RKO (cell line): ENCODE results near the gene PRRT1.
"Not testable (repeated sequence)": the region's sequence is repeated elsewhere in the genome, so short reads cannot be mapped to it uniquely, and the experiment has no call there.

Experiments
- DNase-seq: peaks from one replicate; pipeline ENCODE4 v3.0.0-alpha.2; 2016; ENCODE audit warnings: low spot score

The PRRT1 gene

DNA sequence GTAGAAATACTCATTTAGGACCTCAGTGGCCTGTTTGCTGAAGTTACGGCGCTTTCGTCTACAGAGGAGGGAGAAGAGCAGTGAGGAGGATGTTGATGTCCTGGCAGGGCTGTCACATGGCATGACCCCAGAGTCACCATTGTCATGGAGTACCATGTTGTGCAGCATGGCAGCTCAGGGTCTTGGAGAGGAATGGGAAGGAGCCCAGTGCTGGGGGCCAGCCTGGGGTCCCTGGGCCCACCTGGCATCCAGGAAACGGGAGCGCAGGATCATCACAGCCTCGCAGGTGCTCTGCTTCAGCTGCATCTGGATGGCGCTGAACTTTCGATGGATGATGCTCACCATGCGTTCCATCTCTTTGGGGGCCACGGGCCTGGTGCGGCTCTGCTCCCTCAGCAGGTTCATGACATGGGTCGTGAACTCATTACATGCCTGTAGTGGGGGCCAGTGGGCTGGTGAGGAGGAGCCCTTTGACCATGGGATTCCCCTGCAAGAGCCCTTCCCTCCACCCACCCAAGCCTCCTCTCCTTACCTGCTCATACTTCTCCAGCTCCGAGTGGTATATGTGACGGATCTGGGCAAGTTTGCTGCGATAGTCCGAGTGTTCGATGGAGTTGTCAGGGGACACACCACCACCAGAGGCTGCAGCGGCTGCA, 36.1 kb upstream of the PRRT1 start:
- not testable (repeated sequence) for DNase-seq

DNA sequence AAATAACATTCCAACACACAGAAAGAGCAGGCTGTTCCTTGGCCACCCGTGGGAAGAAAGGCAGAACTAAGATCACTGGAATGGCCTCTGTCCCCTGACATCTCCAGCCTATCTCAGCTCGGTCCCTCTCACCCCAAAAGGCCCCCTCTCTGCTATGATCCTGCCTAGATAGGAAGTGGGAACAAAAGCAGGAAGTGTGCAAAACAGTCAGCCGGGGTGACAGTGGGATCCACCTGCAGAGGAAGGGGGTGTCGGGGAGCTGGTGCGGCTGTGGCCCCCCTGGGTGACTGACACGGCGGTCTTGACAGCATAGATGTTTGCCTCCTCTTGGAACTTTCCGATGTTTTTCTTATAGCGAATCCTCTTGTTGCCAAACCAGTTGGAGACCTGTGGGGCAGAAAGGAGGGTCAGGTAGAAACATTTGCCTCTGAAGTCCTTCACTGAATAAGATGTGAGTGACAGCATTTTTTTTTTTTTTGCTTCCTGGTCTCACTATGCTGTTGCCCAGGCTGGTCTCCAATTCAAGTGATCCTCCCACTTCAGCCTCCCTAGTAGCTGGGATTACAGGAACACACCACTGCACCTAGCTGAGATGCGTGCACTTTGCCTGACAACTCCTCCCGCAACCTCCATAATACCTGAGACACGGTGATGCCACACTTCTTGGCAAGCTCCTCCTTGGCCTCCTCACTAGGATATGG, 35.4 kb upstream of the PRRT1 start:
- no peak for DNase-seq

DNA sequence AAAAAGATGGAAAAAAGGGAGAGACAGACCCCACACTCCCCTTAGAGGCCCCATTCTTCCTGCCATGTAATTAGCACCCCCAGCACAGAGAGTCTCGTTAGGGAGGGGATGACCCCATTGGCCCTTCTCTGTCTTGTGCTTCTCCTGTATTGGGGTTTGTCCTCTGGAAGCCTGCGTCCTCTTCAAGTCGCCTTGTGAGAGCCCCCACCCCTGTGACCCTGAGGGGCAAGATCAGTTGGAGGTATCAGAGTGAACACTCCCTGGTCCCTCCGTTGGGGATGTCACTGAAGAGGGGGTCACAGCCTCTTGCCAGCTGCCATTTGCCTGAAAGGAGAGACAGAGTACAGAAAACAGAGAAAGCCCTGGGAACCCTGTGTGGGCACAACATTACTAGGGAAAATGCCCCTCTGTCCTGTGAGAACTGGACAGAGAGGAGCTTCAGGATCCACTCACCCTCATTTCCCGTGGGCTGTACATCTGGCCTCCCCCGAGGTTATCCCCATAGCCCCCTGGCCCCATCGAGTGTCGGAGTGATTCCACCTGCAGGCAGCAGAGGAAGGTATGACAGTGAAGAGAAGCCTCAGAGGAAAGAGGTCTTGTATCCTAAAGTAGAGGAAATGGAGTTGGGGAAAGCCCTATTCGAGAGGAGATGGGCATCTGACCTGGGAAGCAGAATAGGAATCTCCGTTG, 34.6 kb upstream of the PRRT1 start:
- DNase-seq, result not testable (repeated sequence)

DNA sequence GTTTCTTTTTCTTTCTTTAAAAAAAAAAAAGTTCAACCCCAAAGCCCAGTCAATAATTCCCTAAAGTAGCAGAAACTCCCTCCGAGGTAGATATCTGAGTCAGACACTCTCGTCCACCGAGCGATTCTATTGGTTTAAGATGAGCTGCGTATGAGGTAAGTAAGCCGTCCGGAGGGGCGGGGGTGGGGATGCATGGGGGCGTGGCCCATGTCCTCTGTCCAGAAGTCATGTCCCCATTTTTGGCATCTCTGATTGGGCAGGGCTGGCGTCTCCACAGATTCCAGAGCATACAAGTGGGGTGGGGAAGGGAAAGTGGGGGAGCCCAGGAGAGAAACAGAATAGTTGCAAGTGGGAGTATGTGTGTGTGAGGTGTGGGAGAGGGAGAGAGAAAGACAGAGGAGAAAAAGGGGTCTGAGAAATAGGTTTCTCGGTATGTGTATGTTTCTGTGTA, 34.0 kb upstream of the PRRT1 start:
- peak; percentile 93 for DNase-seq

DNA sequence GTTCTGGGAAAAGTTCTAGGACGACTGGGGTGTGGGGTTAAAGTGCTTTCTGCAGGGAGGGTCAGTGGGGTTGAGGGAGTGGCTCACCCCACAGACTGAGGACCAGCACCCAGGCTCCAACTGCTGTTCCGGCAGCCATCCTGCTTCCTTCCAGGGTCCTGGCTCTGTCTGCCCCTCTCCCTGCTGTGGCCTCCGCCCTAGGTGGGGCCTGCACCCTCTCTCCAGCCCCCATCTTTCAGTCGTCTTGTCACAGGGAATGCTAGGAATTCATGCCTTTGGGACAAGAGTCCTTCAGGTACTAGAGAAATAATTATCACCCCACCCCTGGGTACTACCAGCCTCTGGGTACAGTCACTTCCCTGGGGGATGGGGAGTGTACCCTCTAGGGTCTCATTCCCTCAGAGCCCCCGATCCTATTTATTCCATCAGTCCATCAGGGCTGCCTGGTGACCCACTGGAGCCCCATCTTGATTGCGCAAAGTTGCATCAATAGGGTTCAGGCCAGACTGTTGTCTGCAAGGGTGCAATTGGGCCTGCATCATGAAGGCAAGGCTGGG, 32.4 kb upstream of the PRRT1 start, which contains the start of gene AGER:
Gene AGER (minus strand): TSS at position 170 of the 557 bp plus-strand sequence. CDS start 31 bp downstream, at position 139.
- no peak for DNase-seq

DNA sequence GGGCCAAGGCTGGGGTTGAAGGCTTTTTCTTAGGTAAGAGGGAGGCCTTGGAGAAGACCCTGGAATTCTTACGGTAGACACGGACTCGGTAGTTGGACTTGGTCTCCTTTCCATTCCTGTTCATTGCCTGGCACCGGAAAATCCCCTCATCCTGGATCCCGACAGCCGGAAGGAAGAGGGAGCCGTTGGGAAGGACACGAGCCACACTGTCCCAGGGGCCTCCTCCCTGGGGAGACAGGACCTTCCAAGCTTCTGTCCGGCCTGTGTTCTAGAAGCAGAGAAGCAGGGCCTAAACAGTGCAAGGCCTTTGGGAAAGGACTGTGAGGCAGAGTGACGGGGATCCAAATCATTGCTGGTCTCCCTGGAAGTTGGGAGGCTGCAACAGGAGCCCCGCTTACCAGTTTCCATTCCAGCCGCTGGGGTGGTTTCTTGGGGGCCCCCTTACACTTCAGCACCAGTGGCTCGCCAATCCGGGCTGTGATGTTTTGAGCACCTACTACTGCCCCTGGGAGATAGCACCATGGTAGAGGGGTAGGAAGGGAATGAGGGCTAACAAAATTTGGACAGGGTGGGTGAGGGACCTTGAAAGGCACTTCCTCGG, 31.8 kb upstream of the PRRT1 start:
- no peak for DNase-seq

DNA sequence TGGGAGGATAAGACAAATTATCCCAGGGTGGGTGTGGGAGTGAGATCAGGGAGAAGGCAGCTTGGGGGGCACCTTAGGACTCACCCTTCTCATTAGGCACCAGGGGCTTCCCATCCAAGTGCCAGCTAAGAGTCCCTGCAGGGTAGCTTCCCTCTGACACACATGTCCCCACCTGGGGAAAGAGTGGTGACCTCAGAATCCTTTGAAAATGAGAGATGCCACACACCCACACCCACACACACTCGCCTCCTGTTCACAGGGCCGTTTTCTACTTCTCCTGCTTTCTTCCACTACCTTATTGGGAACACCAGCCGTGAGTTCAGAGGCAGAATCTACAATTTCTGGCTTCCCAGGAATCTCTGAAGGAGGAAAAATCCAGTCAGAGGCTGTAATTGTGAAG, 31.3 kb upstream of the PRRT1 start:
- no peak for DNase-seq

DNA sequence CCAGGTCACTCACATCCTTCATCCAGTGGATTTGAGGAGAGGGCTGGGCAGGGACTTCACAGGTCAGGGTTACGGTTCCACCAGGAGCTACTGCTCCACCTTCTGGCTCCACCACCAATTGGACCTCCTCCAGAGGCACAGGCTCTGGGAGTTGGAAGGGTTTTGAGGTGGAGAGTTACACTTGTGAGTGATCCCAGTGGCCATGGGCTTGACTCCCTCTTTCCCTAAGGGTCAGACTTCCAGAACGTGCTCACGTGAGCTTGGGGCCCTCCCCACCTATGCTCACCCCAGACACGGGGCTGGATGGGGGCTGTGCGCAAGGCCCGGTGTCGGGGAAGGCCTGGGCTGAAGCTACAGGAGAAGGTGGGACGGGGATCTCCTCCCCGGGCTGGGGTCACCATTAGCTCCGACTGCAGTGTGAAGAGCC, 30.8 kb upstream of the PRRT1 start:
- DNase-seq, result no peak

DNA sequence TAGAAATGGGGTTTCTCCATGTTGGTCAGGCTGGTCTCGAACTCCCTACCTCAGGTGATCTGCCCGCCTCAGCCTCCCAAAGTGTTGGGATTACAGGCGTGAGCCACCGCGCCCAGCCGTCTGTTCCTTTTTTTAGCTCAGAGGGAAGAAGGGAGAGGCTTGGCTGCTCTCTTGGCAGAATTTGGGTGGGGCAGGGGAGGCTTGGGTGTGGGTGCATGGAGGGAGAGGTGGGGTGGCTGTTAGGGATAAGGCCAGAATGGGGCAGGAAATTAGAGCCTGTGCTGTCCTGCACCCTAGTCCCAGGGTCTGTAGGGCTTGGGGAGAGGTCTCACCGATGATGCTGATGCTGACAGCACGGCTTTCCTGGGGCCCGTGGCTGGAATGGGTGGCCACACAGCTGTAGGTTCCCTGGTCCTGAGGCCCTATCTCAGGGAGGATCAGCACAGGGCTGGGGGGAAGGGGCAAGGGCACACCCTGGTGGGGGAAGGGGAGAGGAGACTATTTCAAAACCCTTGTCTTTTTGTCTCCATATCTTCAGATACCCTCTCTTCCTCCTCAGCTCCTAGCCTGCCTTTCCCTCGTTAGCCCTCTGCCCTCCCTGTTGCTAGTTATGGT, 30.3 kb upstream of the PRRT1 start:
- DNase-seq, result no peak

DNA sequence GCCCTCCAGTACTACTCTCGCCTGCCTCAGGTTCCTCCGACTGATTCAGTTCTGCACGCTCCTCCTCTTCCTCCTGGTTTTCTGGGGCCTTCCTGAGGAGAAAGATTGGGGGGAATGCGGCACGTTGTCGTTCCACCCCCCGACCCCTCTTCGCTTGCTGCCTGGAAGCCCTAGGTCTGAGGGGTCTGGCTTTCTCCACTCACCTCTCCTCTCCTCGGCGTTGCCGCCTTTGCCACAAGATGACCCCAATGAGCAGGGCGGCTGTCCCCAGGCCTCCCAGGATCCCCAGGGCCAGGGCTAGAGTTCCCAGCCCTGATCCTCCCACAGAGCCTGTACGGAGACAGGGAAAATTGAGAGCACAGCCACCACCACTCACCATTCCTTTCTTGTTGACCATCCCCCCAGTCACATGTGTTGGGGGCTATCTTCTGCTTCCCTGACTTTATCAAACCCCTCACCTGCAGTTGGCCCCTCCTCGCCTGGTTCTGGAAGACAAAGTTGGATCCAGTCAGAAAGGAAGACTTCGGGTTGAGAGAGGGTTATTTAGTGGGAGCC, 29.5 kb upstream of the PRRT1 start:
- DNase-seq, result no peak

DNA sequence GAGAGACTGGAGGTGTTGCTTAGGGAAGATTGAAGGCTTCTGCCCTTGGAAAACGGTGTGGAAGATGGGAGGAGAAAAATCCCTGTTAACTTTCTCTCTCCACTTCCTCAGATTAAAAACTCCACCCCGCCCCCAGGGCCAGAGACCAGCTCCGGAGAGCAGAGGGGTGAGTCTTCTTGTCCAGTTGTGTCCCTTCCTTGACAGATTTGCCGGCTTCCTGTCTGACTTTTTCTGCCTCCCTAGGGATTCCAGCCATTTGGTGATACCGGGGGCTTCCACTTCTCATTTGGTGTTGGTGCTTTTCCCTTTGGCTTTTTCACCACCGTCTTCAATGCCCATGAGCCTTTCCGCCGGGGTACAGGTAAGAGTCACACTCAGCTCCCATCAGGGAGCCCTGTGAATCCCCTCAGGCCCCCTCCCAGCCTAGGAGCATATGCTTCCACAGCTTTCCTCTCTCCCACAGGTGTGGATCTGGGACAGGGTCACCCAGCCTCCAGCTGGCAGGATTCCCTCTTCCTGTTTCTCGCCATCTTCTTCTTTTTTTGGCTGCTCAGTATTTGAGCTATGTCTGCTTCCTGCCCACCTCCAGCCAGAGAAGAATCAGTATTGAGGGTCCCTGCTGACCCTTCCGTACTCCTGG, 28.1 kb upstream of the PRRT1 start:
- no peak for DNase-seq

DNA sequence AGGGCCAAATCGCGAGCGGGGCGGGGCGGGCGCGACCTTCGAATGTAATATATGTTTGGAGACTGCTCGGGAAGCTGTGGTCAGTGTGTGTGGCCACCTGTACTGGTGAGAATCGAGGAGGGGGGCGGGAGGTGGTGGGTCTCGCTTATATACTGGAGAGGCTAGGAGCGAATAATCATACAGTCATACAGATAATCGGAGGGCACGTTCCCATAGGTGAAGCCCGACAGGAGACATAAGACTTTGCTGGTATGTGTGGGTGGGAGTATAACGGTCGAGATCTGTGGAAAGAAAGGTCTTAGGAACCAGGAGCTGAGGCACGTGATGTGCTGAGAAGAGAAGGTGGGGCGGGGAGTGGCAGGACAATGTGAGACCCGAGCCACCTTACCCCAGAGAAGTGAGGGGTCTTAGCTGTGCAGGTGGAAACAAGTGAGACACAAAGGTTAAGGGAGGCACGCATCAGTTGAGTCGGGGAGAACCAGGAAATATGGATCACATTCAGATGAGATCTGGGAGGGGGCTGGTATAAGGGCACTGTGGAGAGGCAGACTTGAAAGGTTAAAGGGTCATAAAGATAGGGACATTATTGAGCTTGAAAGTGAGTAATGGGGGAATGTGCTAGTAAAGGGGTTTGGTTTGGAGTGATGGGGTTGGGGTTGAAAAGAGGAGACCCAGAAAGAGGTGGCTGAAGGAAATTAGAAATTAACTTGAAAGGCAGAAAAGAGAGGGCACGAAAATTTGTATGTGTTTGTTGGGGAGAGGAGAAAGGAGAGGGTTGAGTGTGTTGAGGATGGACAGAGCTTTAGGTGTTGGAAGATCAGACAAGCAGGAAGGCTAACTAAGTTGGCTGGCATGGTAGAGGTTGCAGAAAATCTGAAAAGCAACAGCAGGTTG, 27.1 kb upstream of the PRRT1 start:
- DNase-seq, result peak; percentile 18

DNA sequence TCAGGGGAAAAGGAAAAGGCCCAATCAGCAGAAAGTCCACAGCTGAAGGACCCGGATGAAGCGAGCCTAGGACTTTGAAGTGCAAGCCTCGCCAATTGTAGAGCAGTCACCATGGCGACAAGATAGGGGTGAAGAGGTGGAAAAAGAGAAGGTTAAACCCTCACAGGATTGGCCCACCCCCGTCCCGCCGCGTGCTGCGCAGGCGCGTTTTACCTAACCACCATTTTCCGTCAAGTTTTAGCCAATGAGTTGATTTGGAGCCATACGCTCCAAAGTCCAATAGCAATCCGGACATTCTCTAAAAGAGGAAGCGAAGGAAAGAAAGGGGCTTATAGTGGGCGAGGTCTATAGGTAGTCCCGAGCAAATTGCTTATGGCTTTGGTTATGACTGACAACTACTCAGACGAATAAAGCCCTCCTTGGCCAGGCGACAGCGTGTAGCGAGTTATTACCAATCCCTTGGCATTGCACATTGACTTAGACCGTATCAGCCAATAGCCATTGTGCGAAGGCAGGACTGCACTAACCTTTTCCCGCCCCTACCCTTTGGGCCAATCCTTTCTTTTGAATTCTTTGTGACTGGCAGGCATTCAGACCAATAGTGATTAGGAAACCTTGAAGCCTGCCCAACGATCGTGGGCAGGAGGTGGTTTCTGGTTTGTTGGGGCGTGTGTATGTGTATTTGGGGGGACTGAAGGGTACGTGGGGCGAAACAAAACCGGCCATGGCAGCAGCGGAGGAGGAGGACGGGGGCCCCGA, 26.2 kb upstream of the PRRT1 start, which contains the start of gene RNF5:
Gene RNF5 (plus strand): TSS at position 618 of the 759 bp plus-strand sequence. CDS start 107 bp downstream, at position 725.
- DNase-seq, result peak; percentile 100

DNA sequence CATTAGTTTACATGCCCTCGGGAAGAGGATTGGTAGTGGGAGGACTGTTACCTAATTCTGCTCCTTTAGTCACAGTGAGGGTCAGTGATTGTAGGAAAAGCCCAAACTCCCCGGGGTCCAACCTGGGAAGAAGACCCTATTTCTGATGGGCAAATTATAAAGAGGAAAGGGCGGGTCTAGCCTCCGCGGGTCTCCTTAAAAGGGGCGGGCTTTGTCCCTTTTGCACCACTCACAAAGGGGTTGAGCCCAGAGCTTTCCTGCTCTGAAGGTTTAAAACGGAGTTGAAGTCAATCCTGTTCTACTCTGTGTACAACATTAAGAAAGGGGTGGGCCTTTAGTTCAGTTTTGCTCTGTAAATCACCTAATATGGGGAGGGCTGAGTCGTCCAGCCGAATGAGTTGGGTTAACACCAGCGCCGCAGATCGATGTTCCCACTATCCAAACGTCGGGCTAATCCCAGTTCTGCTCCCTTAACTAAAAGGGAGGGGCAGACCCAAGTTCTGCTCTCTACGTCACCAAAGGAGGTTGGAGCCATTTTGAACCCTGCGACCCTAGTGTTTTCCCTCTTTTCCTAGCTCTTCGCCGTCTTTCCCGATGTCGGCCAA, 25.5 kb upstream of the PRRT1 start:
- no peak for DNase-seq

DNA sequence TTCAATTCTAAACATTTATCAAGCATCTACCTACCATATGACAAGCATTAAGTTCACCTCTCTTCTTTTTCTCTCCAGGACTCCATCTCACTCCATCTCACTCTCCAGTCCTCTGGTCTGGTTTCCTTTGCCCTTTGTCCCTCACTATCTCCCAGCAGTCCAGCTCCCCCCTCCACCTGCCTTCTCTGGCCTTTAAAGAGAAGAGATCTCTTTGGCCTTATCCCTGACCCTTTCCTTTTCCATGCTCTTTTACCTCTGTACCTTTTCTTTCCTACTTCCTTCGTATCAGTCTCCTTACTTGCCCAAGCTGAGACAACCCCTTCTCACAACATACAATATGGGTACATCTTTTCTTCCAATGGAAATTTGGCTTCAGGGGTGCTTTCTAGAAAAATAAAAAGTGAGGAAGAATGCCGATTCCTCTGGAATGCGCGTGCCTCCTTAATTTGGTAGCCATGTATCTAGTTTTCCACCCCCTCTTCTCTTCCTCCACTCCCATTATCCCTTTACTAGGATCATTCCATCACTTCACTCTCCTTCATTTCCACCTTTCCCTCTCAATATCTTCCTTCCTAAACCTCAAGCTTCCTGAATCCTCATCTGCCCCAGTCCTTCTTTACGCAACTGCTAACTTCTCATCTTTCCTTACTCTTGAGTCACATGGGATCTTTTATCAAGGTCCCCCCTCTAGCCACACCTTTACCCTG, 24.9 kb upstream of the PRRT1 start:
- peak; percentile 71 for DNase-seq

DNA sequence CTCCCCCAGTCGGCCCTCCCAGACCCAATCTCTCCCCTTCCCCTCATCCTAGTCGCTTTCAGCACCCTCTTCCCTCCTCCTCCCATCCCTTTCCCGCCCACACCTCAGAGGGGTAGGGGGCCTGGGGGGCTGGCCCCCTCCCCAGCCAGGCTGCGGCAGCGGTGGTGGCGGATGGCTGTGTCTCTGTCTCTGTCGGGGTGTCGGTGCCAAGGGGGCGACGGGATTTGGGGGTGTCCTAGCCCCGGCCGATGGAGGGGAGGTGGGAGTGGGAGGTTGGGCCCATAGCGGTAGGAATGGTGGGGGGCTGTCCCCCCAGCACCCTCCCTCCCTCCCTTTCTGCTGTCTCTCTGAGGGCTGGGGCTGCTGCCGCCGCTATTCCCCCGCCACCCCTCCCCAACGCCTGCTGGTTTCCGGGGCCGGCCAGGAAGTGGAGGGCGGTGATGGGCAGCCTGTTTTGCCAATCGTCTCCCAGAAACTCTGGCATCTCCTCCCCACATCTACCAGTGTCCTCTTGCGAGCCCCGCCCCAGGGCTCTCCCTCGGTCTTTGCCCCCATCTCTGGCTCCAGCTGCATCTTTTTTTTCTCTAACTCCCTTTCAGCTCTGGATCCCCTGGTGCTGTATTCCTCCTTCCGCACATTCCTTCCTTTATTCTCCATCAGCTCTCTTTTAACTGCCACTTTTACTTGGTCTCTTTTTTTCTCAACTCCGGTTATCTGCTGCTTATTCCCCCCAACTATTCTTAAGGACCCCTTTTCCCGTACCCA, 24.2 kb upstream of the PRRT1 start, which contains the start of gene AGPAT1:
Gene AGPAT1 (minus strand): TSS at position 374 of the 765 bp plus-strand sequence. CDS start 4,588 bp downstream, outside the sequence.
- peak; percentile 94 for DNase-seq

DNA sequence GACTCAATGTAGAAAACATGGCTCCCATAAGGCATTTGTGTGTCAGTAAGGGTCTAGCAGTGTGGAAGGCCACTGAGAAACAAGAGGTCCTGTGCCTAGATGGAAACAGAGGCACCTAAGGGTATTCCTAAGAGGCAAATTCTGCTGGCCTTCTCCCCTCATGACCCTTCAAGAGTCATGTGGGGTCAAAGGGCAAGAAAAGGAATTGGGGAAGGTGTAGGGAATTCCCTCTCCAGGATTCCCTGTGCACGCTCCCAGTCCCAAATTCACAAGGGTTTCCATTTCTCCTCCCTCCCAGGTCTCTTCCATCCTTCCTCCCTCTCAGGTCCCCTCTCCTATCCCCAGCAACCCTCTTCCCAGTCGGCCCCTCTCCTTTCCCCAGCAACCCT, 23.6 kb upstream of the PRRT1 start:
- no peak for DNase-seq
